Measurements from ENCODE around the gene SLC34A1. TPM values are rescaled to one million over a fixed set of nuclear protein-coding genes. Genes with fewer than 3 reads are reported as not detected.

SLC34A1 gene
- total and polyA plus RNA-seq, 9 donors, result not detected

DNA sequence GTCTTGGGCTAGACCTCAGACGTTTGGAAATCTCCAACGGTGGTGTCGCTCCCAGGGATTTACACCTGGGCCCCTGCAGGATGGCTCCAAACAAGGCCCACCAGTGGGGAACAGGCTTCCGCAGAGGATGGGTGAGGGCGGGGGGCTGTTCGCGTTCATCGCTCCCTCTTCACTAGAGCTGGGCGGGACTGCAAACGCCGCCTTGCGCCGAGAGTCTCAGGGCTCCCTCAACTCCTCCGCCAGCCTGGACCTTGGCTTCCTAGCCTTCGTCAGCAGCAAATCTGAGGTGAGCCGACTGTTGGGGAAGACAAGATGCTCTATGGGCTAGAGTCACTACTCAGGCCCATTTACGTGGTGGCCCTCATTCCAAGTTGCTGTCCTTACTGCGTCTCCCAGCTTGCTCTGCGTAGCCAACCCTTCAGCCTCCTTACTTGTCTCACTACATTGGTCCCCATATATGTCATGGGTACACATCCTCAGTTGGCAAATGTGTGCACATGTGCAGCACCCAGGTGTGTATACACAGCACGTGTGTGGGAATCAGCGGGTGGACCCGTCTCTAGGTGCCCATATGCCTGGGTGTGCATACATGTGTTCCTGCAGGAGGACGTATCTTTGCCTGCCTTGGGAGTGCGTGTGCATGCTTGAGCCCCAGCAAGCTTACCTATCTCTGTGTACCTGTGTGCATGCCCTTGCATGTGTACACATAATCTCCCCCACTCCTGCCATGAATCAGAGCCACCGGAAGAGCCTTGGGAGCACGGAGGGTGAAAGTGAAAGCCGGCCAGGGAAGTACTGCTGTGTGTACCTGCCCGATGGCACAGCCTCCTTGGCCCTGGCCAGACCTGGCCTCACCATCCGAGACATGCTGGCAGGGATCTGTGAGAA, 16.0 kb upstream of the SLC34A1 start:
- no peak overlapping the region for H3K27ac ChIP-seq (ENCODE audit: low read length)
- H3K27me3 ChIP-seq (ENCODE audit: control insufficient read depth, insufficient read depth, low read length), result peaks cover 5% of the 10 kb centered on the region
- no peak for DNase-seq
- peaks cover 69% of the 10 kb centered on the region for H3K4me1 ChIP-seq (ENCODE audit: control insufficient read depth, insufficient read depth, low read length)
- no peaks in the 10 kb centered on the region for H3K9me3 ChIP-seq (replicated peaks; ENCODE audit: control insufficient read depth, low read depth, low read length)
- WGBS (ENCODE audit: insufficient coverage), result 76% methylated on average over 28 of the region's 29 CpGs
- H3K36me3 ChIP-seq (ENCODE audit: control insufficient read depth, insufficient read depth, low read length), result no peaks in the 10 kb centered on the region
- H3K4me3 ChIP-seq (ENCODE audit: low read length), result no peak overlapping the region

DNA sequence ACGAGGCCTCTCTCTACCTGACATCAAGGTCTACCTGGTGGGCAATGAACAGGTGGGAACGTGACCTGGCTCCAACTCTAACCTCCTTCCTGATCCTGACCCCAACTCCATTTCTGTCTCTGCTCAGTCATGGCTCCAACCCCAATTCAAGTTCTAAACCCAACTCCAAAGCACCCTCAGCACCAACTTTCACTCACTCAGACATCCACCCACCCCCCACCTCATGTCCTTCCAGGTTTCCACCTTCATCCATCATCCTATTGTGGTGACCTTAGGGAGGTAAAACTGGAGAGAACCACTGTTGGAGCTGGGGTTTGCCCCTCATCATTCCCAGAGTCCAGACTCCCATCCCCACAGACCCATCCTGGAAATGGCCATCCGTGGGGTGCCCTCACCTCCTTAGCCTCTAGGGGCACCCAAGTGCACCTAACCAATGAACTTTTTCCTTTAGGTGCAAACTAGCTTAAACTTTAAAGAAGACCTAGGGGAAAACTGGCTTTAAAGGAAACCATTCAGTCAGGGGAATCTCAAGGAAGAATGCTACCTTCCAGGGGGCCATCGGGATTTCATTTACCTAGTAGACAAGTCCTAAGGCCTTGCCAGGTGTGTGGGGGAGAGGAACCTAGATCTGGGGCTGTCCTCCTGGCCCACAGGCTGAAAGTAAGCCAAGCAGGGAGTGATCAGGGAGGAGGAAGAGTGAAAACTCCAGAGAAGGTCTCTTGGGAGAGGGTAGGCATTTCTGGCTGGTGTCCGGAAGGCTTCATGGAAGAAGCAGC, 15.2 kb upstream of the SLC34A1 start:
- H3K4me3 ChIP-seq (ENCODE audit: low read length), result no peak overlapping the region

DNA sequence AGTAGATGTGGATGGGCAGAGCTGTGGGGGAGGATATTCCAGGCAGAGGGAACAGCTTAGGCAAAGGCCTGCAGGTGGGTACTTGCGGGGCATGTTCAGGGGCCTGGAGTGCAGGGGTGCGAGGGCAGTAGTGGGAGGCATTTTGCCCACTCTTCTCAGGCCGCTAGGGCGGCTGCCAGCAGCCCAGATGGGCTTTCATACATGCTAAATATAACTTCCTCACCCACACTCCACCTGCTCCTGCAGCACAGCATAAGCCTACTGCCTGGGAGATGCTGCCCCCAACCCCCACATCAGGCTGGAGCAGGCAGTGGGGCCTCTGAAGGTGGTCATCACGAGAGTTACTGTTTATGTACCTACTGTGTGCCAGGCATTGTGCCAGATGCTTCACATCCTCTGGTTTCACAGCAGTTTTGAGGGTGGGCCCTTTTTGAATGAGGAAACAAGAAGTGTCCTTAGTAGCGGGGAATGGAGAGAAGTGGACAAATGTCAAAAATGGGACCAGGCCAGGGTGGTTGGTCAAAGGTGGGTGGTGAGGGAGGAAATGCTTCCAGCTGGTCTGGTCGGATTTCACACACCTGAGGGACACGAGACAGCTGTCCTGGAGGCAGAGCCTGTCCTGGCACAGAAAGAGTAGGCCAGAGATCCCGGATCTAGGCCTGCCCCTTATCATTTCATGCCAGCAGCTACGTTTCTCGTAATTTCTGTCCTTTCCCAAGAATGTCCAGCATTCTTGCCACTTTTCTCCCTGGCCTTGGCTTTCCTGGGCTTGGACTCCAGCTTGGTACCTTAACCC, 14.4 kb upstream of the SLC34A1 start:
- peak; percentile 61 for DNase-seq
- Histone ChIP-seq H3K4me3 (ENCODE audit: low read length) (no peak overlapping the region), H3K27me3 (ENCODE audit: control insufficient read depth, insufficient read depth, low read length) (no peaks in the 10 kb centered on the region), H3K9me3 (replicated peaks; ENCODE audit: control insufficient read depth, low read depth, low read length) (no peaks in the 10 kb centered on the region), H3K36me3 (ENCODE audit: control insufficient read depth, insufficient read depth, low read length) (no peaks in the 10 kb centered on the region), H3K4me1 (ENCODE audit: control insufficient read depth, insufficient read depth, low read length) (peaks cover 65% of the 10 kb centered on the region), H3K27ac (ENCODE audit: low read length) (peak overlapping the region; percentile 88)
- 52% methylated on average over 9 of the region's 11 CpGs for WGBS (ENCODE audit: insufficient coverage)

More for the DNA sequence above, 15.2 kb upstream of the SLC34A1 start:
- Histone ChIP-seq H3K27me3 (ENCODE audit: control insufficient read depth, insufficient read depth, low read length) (no peaks in the 10 kb centered on the region), H3K4me1 (ENCODE audit: control insufficient read depth, insufficient read depth, low read length) (peaks cover 65% of the 10 kb centered on the region), H3K36me3 (ENCODE audit: control insufficient read depth, insufficient read depth, low read length) (no peaks in the 10 kb centered on the region), H3K27ac (ENCODE audit: low read length) (peak overlapping the region; percentile 10), H3K9me3 (replicated peaks; ENCODE audit: control insufficient read depth, low read depth, low read length) (no peaks in the 10 kb centered on the region)
- DNase-seq, result peak; percentile 37
- 91% methylated on average over 4 of the region's 5 CpGs for WGBS (ENCODE audit: insufficient coverage)

DNA sequence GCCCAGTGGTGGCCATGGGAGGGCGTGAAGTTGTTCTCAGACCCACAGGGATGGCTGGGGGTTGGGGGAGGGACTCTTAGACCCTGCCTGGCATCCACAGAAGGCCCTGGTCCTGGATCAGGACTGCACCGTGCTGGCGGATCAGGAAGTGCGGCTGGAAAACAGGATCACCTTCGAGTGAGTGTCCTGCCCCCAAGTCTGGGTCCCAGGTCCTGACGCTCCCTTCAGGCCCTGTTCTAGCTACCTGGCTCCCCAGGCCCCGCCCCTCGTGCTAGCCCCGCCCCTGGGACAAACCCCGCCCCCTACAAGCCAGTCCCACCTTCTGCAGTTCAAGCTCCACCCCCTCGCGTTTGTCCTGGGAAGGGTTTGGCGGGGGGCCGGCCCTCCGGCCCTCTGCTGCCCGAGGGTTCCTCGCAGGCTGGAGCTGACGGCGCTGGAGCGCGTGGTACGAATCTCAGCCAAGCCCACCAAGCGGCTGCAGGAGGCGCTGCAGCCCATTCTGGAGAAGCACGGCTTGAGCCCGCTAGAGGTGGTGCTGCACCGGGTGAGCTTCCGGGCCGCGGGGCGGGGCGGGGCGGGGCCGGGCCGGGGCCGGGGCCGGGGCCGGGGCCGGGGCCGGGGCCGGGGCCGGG, 13.6 kb upstream of the SLC34A1 start:
- DNase-seq, result peak; percentile 92
- Histone ChIP-seq H3K4me1 (ENCODE audit: control insufficient read depth, insufficient read depth, low read length) (peaks cover 64% of the 10 kb centered on the region), H3K4me3 (ENCODE audit: low read length) (peak overlapping the region; percentile 43), H3K27me3 (ENCODE audit: control insufficient read depth, insufficient read depth, low read length) (no peaks in the 10 kb centered on the region), H3K36me3 (ENCODE audit: control insufficient read depth, insufficient read depth, low read length) (no peaks in the 10 kb centered on the region), H3K9me3 (replicated peaks; ENCODE audit: control insufficient read depth, low read depth, low read length) (no peaks in the 10 kb centered on the region), H3K27ac (ENCODE audit: low read length) (peak overlapping the region; percentile 88)
- 14% methylated on average over 22 of the region's 42 CpGs for WGBS (ENCODE audit: insufficient coverage)

DNA sequence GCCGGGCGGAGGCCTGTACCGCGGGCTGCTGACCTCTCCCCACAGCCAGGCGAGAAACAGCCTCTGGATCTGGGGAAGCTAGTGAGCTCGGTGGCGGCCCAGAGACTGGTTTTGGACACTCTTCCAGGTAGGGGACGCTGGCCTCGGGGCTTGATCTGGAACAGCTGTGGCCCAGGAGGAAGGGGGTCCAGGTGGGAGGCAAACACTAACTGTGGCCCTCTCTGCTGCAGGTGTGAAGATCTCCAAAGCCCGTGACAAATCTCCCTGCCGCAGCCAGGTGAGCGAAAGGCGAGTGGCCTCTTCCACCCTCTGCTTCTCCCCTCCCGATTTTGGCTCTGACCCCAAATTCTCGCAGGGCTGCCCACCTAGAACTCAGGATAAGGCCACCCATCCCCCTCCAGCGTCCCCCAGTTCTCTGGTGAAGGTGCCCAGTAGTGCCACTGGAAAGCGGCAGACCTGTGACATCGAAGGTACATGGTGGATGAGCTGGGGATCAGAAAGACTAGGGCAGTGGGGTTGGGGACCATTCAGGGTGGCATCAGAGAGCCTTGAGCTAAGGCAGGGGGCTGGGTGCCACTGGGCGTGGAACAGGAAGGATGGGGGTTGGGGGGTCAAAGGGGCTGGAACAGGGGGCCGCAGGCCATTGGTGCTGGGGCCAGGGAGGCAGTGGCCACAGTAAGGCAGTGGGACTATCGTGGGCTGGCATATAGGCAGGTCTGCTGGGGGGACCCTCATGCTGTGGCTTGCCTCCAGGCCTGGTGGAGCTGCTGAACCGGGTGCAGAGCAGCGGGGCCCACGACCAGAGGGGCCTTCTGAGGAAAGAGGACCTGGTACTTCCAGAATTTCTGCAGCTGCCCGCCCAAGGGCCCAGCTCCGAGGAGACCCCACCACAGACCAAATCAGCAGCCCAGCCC, 12.9 kb upstream of the SLC34A1 start:
- DNase-seq, result no peak
- Histone ChIP-seq H3K27me3 (ENCODE audit: control insufficient read depth, insufficient read depth, low read length) (no peaks in the 10 kb centered on the region), H3K9me3 (replicated peaks; ENCODE audit: control insufficient read depth, low read depth, low read length) (no peaks in the 10 kb centered on the region), H3K4me1 (ENCODE audit: control insufficient read depth, insufficient read depth, low read length) (peaks cover 56% of the 10 kb centered on the region), H3K27ac (ENCODE audit: low read length) (peak overlapping the region; percentile 55), H3K36me3 (ENCODE audit: control insufficient read depth, insufficient read depth, low read length) (no peaks in the 10 kb centered on the region), H3K4me3 (ENCODE audit: low read length) (peak overlapping the region; percentile 43)
- 58% methylated on average over 23 of the region's 26 CpGs for WGBS (ENCODE audit: insufficient coverage)

DNA sequence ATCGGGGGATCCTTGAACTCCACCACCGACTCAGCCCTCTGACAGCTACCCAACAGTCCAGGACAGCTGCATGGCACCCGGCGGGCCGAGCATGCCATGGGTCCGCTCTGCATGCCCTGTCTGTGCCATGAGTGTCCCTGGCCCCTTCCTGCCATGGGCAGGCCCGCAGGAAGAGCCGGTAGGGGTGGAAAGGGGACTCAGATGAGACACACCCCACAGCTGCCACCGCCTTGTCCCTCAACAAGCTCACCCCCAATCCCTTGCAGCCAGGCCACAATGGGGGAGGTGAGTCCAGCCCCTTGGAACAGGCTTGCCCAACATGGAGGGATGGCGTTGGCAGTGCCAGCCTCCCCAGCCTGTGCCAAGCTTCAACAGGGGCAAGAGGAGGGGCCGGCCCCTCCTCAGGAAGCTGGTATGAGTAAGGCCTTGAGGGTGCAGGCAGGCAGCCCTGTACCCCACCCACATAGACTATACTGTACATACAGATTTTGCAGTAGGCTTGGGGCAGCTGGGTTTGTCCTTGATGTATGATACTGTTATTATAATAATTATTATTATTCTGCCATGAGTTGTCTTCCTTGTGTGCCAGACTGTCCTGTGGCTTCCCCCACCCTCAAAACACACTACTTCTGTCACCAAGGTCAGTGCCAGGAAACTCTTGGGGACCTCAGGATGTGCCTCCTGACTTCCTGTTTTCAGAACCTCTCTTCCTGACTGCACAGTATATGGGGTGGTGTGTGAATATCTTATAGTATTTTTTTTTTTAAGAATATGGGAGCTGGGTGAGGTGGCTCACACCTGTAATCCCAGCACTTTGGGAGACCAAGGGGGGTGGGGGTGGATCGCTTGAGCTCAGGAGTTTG, 12.0 kb upstream of the SLC34A1 start:
- DNase-seq, result peak; percentile 38
- H3K27ac ChIP-seq (ENCODE audit: low read length), result peak overlapping the region; percentile 55
- 62% methylated on average over 5 of the region's 12 CpGs for WGBS (ENCODE audit: insufficient coverage)
- H3K36me3 ChIP-seq (ENCODE audit: control insufficient read depth, insufficient read depth, low read length), result no peaks in the 10 kb centered on the region
- no peaks in the 10 kb centered on the region for H3K9me3 ChIP-seq (replicated peaks; ENCODE audit: control insufficient read depth, low read depth, low read length)
- H3K4me3 ChIP-seq (ENCODE audit: low read length), result no peak overlapping the region
- no peaks in the 10 kb centered on the region for H3K27me3 ChIP-seq (ENCODE audit: control insufficient read depth, insufficient read depth, low read length)
- H3K4me1 ChIP-seq (ENCODE audit: control insufficient read depth, insufficient read depth, low read length), result peaks cover 48% of the 10 kb centered on the region

DNA sequence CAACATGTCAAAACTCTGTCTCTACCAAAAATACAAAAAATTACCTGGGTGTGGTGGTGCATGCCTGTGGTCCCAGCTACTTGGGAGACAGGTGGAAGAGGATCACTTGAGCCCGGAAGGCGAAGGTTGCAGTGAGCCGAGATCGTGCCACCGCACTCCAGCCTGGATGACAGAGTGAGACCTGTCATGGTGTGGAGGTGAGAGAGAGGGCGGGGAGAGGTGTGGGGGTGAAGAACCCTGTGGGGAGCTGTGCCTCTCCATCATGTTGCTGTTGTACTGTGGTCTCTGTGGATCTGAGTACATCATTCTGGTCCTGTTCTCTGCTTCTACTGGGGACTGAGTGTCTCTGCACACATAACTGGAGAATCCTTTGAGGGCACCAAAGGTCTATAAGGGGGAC, 11.3 kb upstream of the SLC34A1 start:
- no peaks in the 10 kb centered on the region for H3K27me3 ChIP-seq (ENCODE audit: control insufficient read depth, insufficient read depth, low read length)
- no peaks in the 10 kb centered on the region for H3K9me3 ChIP-seq (replicated peaks; ENCODE audit: control insufficient read depth, low read depth, low read length)
- no peak overlapping the region for H3K27ac ChIP-seq (ENCODE audit: low read length)
- no peak overlapping the region for H3K4me3 ChIP-seq (ENCODE audit: low read length)
- WGBS (ENCODE audit: insufficient coverage), result 87% methylated on average over 5 of the region's 6 CpGs
- no peaks in the 10 kb centered on the region for H3K36me3 ChIP-seq (ENCODE audit: control insufficient read depth, insufficient read depth, low read length)
- peaks cover 41% of the 10 kb centered on the region for H3K4me1 ChIP-seq (ENCODE audit: control insufficient read depth, insufficient read depth, low read length)
- DNase-seq, result no peak

DNA sequence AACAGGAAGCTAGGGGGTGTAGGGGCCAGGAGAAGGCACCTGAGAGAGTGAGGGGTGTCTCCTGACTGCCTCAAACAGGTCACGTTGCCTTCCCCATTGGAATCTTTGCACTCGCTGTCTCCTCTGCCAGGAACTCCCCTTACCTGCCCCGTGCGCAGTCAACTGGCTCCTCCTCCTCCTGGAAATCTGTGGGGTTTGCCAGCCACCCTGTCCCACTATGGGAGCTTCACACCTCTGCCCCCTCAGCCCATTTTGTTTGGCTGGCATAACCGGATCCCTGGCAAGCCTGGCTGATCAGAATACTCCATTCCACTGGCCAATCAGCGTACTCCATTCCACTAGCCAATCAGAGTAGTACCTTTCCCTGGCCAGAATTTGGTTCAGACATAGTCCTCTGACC, 10.4 kb upstream of the SLC34A1 start:
- Histone ChIP-seq H3K9me3 (replicated peaks; ENCODE audit: control insufficient read depth, low read depth, low read length) (no peaks in the 10 kb centered on the region), H3K4me3 (ENCODE audit: low read length) (no peak overlapping the region), H3K27me3 (ENCODE audit: control insufficient read depth, insufficient read depth, low read length) (no peaks in the 10 kb centered on the region), H3K4me1 (ENCODE audit: control insufficient read depth, insufficient read depth, low read length) (peaks cover 33% of the 10 kb centered on the region), H3K36me3 (ENCODE audit: control insufficient read depth, insufficient read depth, low read length) (no peaks in the 10 kb centered on the region), H3K27ac (ENCODE audit: low read length) (no peak overlapping the region)
- 55% methylated on average over 6 of the region's 6 CpGs for WGBS (ENCODE audit: insufficient coverage)
- DNase-seq, result no peak
